ENCODE measurements around the gene TMEM184A.

TMEM184A gene

DNA sequence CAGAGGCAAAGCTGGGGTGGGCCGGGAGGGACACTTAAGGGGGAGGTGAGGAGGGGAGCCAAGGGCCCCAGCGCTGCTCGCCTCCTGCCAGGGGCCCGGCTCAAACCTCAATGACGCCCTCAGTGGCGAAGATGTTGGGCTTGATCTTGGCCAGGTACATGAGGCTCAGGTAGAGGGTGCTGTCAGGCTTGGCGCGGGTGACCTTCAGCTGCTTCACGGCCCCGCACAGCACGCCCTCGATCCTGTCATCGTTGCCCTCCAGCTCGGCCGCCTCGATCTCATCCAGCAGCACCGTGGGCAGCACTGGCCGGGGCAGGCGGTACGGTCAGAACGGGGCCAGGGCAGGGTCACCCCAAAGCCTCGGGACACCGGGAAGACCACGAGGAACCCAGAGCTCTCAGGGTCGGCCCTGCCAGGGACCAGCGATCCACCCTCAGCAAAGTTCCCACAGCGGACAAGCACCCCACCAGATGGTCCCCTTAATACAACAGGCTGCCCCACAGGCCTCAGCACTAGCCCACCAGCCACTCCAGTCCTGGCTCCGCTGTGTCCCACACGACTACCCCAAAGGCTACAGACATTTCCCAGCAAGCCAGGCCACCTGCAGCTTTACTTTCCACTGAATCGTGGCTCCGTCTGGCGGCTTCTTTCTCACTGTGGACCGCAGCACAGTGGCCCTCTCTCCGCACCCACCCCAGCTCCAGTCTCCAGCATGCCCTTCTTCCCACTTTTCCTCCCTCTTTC is 55.8 kb downstream of the TMEM184A start:
- Mint-ChIP-seq H3K27me3 (no peaks in the 10 kb centered on the region), H3K9me3 (no peaks in the 10 kb centered on the region), H3K4me1 (ENCODE audit: low read depth) (peaks cover 29% of the 10 kb centered on the region), H3K4me3 (no peak overlapping the region), H3K27ac (no peak overlapping the region), H3K36me3 (ENCODE audit: low read depth) (peaks cover 86% of the 10 kb centered on the region)
- intact Hi-C loops (cut with micrococcal nuclease): no loop called here

DNA sequence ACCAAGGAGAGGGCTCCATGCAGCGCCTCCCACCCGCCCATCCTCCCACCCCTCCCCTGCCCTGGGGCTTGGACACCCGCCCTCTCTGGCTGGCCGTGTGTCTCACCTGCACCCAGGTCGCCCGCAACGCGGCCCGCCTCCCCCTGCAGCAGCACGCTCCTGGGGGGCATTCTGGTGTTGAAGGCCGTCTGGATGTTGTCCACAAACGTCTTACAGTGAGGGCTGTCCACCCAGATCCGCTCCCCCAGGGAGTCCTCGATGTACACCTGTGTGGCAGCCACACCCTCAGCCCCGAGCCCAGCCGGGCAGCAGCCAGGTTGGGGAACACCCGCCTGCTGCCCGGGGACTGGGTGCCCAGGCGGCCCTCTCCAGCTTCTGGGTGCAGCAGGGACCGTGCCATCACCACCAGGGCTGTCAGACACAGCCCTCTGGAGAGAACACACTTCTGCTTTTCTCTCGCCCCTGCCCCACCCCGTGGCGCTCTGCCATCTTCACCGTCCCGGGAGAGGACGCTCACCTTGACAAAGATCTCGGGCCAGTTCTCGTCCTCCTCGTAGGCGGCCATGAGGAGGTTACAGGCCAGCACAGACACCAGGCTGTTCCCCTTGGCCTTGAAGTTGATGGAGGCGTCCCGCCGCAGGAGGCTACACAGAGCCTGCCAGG is 56.5 kb downstream of the TMEM184A start:
- H3K4me1 Mint-ChIP-seq (ENCODE audit: low read depth): peaks cover 29% of the 10 kb centered on the region
- H3K27ac Mint-ChIP-seq: no peak overlapping the region
- intact Hi-C loops (cut with micrococcal nuclease): no loop called here
- H3K9me3 Mint-ChIP-seq: no peaks in the 10 kb centered on the region
- peaks cover 93% of the 10 kb centered on the region for H3K36me3 Mint-ChIP-seq (ENCODE audit: low read depth)
- no peaks in the 10 kb centered on the region for H3K27me3 Mint-ChIP-seq
- H3K4me3 Mint-ChIP-seq: no peak overlapping the region

DNA sequence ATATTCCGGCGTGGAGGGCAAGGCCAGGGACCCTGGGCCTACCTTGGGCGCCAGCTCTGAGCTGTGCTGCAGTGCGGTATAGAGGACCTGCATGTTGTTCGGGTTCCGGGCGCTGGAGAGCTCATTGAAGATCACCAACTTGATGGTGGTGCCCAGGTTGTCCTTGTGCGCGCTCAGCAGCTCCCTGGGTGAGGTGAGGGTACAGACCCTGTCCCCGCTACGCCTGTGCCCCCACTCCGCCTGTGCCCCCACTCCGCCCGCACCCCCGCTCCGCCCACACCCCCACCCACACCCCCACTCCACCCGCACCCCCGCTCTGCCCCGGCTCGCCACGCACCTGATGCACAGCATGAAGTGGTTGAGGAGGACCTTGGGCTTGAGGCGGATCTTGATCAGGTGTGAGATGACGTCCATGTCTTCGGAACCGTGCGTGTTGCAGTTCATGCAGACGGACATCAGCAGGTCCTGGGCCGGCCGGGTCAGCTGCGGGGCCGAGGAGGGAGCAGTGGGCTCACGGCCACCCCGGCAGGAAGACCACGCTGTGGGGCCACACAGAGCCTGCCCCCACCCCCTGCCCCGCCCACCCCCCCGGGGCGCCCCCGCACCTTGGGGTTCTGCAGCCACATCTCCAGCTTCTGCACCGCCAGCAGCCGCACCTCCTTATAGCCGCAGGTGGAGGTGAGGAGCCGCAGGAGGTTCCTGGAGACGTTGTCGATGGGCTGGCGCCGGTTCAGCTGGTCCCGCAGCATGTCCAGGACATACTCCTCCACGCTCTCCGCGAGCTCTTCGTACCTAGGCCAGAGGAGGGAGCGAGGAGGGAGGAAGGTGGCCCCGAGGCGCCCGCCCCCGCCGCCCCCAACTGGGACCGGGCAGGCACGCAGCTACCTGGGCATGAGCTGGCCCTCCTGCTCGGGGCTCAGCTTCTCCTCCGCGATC is 57.4 kb downstream of the TMEM184A start:
- peaks cover 29% of the 10 kb centered on the region for H3K4me1 Mint-ChIP-seq (ENCODE audit: low read depth)
- no peaks in the 10 kb centered on the region for H3K27me3 Mint-ChIP-seq
- peaks cover 99% of the 10 kb centered on the region for H3K36me3 Mint-ChIP-seq (ENCODE audit: low read depth)
- intact Hi-C loops (cut with micrococcal nuclease): no loop called here
- no peak overlapping the region for H3K4me3 Mint-ChIP-seq
- no peaks in the 10 kb centered on the region for H3K9me3 Mint-ChIP-seq
- no peak overlapping the region for H3K27ac Mint-ChIP-seq

DNA sequence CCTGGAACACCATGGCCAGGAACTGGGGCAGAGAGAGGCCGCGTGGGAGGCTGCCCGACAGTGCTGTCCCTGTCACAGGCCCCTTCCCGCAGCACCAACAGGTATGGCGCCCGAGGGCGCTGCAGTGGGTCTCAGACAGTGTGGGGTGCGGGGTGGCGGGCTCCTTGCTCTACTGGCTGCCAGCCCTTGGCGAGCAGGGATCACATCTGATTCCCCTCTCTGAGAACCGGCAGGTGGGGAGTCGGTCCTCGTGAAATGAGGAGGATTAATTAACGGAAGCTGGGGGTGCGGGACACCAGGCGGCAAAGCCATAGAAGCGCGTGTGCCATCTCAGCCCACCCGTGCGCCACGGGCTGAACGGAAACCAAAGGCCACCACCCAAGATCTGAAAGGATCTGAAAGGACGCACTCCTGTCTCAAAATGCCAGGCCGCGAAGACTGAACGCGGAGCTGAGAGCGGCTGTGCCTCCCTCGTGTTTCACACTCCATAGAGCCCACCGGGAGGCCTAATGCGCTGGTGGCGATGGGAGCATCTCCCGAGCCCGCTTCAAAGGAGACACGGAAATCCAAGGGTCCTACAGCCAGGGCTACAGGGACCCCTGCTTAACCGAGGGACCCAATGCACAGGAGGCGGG is 58.6 kb downstream of the TMEM184A start:
- no peaks in the 10 kb centered on the region for H3K27me3 Mint-ChIP-seq
- peaks cover 99% of the 10 kb centered on the region for H3K36me3 Mint-ChIP-seq (ENCODE audit: low read depth)
- intact Hi-C loops (cut with micrococcal nuclease): no loop called here
- no peak overlapping the region for H3K4me3 Mint-ChIP-seq
- no peaks in the 10 kb centered on the region for H3K9me3 Mint-ChIP-seq
- H3K27ac Mint-ChIP-seq: no peak overlapping the region
- H3K4me1 Mint-ChIP-seq (ENCODE audit: low read depth): peaks cover 16% of the 10 kb centered on the region

DNA sequence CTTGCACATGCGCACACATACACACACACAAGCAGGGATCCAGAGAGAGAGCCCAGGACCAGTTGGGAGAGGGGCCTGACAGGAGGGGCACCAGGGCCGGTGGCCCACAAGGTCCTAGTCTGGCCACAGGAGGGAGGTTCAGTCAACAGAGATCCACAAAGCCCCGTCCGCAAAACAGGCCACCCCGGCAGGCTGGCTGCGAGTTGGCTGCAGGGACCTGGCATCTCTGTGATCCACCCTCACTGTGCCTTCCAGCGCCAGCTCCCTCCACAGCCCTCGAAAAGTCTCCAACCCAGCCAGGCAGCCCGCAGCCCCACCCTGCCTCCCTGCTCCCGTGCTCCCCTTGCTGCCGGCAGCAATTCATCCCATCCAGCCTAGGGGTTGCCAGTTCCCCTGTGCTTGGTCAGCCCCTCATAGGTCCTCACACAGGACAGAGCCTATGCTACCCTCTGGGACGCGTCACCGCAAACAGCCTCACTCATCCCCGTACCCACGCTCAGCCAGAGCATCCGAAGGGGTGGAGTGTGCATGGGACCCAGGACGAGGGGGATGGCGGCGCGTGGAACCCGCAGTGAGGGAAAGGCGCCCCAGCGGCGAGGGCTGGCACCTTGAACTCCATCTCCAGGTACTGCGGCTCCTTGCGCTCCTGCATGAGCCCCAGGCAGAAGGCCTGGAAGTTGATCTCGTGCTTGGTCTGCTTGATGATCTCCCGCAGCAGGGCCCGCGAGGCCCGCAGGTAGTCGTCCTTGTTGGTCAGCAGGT is 59.3 kb downstream of the TMEM184A start:
- no peak overlapping the region for H3K4me3 Mint-ChIP-seq
- H3K36me3 Mint-ChIP-seq (ENCODE audit: low read depth): peaks cover 99% of the 10 kb centered on the region

DNA sequence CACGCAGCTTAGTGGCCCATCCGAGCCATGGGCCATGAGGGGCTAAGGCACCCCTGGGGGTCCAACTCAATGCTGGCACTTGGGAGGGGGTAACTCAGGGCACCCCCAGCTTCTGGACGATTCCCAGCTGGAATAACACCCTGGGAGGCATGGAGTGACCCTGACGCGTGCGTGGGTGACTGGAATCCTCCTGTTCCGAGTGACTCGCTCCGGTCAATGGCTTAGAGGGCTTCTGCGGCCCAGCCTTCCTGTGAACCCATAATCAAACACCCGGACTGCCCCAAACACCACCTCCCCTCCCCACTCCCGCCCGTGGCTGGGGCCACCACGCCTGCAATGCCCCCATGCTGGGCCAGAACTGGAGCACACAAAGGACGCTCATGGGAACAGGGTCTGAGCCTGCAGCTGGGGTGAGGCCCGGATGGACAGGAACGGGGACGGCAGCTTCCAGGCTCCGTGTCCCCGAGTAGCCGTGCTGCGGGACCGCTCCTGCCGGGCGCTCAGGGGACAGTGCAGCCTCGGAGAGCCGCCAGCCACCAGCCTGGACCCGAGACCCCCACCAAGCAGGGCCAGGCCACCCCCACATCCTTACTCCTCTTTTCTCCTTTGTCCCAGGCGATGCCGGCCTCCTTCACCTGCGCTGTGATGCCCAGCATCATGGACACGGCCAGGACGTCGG is 60.3 kb downstream of the TMEM184A start:
- Mint-ChIP-seq H3K4me3 (no peak overlapping the region), H3K27ac (no peak overlapping the region), H3K27me3 (no peaks in the 10 kb centered on the region), H3K4me1 (ENCODE audit: low read depth) (peaks cover 6% of the 10 kb centered on the region), H3K9me3 (no peaks in the 10 kb centered on the region), H3K36me3 (ENCODE audit: low read depth) (peaks cover 100% of the 10 kb centered on the region)
- intact Hi-C loops (cut with micrococcal nuclease): no loop called here

More for the DNA sequence above, 59.3 kb downstream of the TMEM184A start:
- intact Hi-C loops (cut with micrococcal nuclease): no loop called here
- Mint-ChIP-seq H3K27me3 (no peaks in the 10 kb centered on the region), H3K4me1 (ENCODE audit: low read depth) (peaks cover 9% of the 10 kb centered on the region), H3K27ac (no peak overlapping the region), H3K9me3 (no peaks in the 10 kb centered on the region)

DNA sequence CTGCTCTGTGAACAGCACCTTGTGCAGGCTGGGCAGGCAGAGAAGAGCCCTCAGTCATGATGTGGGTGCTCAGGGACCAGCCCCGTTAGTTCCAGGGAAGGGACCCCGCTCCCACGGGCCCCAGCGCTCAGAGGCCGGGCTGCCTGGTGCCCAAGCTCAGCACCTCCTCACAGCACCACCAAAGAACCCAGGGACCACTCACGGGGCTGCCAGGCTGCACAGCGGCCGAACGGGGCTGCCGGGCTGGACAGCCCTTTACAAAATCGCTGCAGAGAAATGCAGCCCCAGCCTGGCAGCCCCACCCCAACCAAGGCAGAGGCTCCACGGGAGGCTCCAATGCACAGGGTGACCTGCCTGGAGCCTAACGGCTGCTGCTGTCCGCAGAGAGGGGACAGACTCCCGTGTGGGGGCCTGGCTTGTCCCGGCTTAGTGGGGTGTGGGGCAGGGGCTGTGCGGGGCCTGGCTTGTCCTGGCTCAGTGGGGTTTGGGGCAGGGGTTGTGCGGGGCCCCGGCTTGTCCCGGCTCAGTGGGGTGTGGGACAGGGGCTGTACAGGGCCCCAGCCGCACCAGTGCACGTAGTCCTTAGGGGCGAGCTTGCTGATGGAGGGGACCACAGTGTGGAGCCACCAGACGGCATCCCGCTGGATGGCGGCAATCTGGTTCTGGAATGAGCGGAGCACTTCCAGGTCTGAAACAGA is 61.0 kb downstream of the TMEM184A start:
- Mint-ChIP-seq H3K4me3 (no peak overlapping the region), H3K27ac (no peak overlapping the region), H3K27me3 (no peaks in the 10 kb centered on the region), H3K36me3 (ENCODE audit: low read depth) (peaks cover 100% of the 10 kb centered on the region), H3K4me1 (ENCODE audit: low read depth) (peaks cover 6% of the 10 kb centered on the region), H3K9me3 (no peaks in the 10 kb centered on the region)
- intact Hi-C loops (cut with micrococcal nuclease): no loop called here

DNA sequence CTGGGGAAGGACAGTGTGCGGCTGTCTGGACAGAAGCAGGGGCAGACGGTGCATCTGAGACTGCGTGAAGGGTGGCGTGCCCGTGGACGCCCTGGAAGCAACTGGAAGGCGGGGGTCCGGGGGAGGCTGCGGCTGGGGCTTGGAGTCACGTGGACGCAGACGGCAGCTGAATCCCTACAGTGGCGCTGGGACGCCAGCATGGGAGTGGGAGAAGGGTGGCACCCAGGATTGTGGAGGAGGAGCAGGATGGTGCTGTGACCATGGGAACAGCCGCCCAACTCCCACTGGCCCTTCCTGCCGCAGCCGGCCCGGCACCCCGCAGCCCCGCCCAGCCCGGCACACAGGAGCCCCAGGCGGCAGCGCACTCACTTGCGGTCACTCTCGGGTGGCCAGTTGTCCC is 61.6 kb downstream of the TMEM184A start:
- Mint-ChIP-seq H3K4me1 (ENCODE audit: low read depth) (no peaks in the 10 kb centered on the region), H3K9me3 (no peaks in the 10 kb centered on the region), H3K27me3 (no peaks in the 10 kb centered on the region), H3K27ac (no peak overlapping the region), H3K4me3 (no peak overlapping the region), H3K36me3 (ENCODE audit: low read depth) (peaks cover 100% of the 10 kb centered on the region)
- intact Hi-C loops (cut with micrococcal nuclease): no loop called here

DNA sequence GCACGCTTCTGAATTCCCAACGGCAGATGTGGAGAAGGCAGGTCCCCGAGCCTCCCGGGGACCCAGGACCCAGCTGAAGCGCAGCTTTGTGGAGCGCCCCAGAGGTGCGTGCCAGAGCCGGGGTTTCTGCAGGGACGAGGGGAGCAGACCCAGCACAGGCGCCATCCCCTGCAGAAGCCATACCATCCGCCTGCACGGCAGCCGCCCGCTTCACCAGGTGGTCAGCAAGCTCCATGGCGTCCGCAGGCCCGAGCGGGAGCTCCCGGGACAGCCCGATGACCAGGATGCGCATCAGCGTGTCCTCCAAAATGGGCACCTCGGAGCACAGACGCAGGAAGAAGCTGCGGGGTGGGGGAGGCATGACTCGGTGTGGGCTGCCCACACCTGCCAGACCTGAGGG is 62.4 kb downstream of the TMEM184A start:
- Mint-ChIP-seq H3K36me3 (ENCODE audit: low read depth) (peaks cover 100% of the 10 kb centered on the region), H3K9me3 (no peaks in the 10 kb centered on the region), H3K27me3 (no peaks in the 10 kb centered on the region), H3K4me1 (ENCODE audit: low read depth) (no peaks in the 10 kb centered on the region), H3K4me3 (no peak overlapping the region), H3K27ac (no peak overlapping the region)
- intact Hi-C loops (cut with micrococcal nuclease): no loop called here

DNA sequence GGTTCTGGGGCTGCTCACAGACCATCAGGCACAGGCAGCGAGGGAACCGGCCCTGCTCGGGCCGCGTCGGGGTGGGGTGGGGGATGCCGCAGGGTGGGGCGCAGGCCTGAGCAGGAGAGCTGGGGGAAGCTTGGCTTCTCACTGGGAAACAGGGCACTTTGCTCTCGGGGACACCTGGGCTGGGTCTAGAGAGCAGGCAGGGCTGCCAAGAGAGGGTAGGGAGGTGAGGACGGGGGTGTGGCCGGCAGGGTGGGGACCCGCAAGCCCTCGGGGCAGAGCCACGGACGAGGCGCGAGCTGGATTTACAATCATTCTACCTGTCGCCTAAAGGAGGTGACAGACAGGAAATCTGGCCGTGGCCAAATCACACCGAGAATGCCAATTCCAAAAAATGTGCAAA is 62.9 kb downstream of the TMEM184A start:
- intact Hi-C loops (cut with micrococcal nuclease): no loop called here
- no peaks in the 10 kb centered on the region for H3K4me1 Mint-ChIP-seq (ENCODE audit: low read depth)
- H3K27ac Mint-ChIP-seq: no peak overlapping the region
- no peak overlapping the region for H3K4me3 Mint-ChIP-seq
- H3K9me3 Mint-ChIP-seq: no peaks in the 10 kb centered on the region
- peaks cover 100% of the 10 kb centered on the region for H3K36me3 Mint-ChIP-seq (ENCODE audit: low read depth)
- no peaks in the 10 kb centered on the region for H3K27me3 Mint-ChIP-seq

DNA sequence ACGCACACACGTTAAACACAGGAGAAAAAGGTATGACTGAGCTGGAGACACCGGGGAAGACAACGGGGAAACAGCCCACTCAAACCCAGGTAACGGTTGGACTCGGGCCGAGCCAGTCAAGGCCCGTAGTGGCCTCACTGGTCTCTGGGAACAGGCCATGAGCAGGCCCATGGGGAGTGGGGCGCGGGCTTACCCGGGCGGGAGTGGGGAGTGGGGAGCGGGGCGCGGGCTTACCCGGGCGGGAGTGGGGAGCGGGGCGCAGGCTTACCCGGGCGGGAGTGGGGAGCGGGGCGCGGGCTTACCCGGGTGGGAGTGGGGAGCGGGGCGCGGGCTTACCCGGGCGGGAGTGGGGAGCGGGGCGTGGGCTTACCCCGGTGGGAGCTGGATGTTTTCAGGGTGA is 63.4 kb downstream of the TMEM184A start:
- Mint-ChIP-seq H3K36me3 (ENCODE audit: low read depth) (peaks cover 100% of the 10 kb centered on the region), H3K4me1 (ENCODE audit: low read depth) (no peaks in the 10 kb centered on the region), H3K4me3 (no peak overlapping the region), H3K9me3 (no peaks in the 10 kb centered on the region), H3K27ac (no peak overlapping the region), H3K27me3 (no peaks in the 10 kb centered on the region)
- intact Hi-C loops (cut with micrococcal nuclease): no loop called here

Data from dendritic cell treated with granulocyte-macrophage colony-stimulating factor and Interleukin-4, amounts not matched to agents 40 ng/mL and 50 ng/mL, for 4 days (primary cell).